ENCODE data around the gene RPL5. TPM values are rescaled to one million over a fixed set of nuclear protein-coding genes. Genes with fewer than 3 reads are reported as not detected.

RPL5 gene
- total and polyA plus RNA-seq, 2 experiments from 2014 or later: 726 to 1,737 TPM

DNA sequence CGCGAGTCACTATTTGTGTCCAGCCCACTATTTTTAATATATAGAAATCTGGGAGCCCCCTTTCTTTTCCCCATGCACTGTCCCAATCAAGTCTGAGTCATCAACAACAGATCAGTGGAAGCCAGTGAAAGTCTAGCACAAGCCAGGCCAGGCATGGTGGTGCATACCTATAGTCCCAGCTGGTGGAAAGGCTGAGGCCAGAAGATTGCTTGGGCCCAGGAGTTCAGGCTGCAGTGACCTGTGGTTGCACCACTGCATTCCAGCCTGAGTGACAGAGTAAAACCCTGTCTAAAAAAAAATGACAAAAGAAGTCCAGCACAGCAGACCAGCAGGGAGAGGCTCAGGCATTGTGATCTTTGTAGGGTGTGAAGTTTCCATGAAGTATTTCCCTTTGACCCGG is 9.0 kb upstream of the RPL5 start:
- no peaks in the 10 kb centered on the region for H4K20me1 ChIP-seq (ENCODE audit: insufficient read depth, poor library complexity, severe bottlenecking)
- no peak overlapping the region for H3K4me3 ChIP-seq
- H3K36me3 ChIP-seq (replicated peaks; ENCODE audit: insufficient read depth, low read depth): no peaks in the 10 kb centered on the region
- H3K4me1 ChIP-seq (ENCODE audit: insufficient read depth): peaks cover 4% of the 10 kb centered on the region
- H3K79me2 ChIP-seq: no peaks in the 10 kb centered on the region
- 64% methylated on average over 3 of the region's 3 CpGs for WGBS (ENCODE audit: low lambda C conversion rate, missing lambda C conversion rate)
- DNase-seq (ENCODE audit: low spot score): peak; percentile 40
- no peak for TF ChIP-seq EZH2 (IDR thresholded peaks at IDR 0.05; ENCODE audit: borderline replicate concordance)
- TF ChIP-seq, protein P1, sequence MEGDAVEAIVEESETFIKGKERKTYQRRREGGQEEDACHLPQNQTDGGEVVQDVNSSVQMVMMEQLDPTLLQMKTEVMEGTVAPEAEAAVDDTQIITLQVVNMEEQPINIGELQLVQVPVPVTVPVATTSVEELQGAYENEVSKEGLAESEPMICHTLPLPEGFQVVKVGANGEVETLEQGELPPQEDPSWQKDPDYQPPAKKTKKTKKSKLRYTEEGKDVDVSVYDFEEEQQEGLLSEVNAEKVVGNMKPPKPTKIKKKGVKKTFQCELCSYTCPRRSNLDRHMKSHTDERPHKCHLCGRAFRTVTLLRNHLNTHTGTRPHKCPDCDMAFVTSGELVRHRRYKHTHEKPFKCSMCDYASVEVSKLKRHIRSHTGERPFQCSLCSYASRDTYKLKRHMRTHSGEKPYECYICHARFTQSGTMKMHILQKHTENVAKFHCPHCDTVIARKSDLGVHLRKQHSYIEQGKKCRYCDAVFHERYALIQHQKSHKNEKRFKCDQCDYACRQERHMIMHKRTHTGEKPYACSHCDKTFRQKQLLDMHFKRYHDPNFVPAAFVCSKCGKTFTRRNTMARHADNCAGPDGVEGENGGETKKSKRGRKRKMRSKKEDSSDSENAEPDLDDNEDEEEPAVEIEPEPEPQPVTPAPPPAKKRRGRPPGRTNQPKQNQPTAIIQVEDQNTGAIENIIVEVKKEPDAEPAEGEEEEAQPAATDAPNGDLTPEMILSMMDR (IDR thresholded peaks at IDR 0.05; ENCODE audit: poor library complexity): no peak
- TF ChIP-seq EZH2phosphoT487 (IDR thresholded peaks at IDR 0.05; ENCODE audit: low read depth, severe bottlenecking, unreplicated experiment): no peak
- H3K27me3 ChIP-seq: no peaks in the 10 kb centered on the region
- no peaks in the 10 kb centered on the region for H3K9me2 ChIP-seq (replicated peaks; ENCODE audit: insufficient read depth)
- no peak overlapping the region for H3K4me2 ChIP-seq
- no peak overlapping the region for H2AFZ ChIP-seq
- H3K27ac ChIP-seq: peak overlapping the region; percentile 17
- H3K9me3 ChIP-seq (ENCODE audit: low read depth): no peaks in the 10 kb centered on the region

DNA sequence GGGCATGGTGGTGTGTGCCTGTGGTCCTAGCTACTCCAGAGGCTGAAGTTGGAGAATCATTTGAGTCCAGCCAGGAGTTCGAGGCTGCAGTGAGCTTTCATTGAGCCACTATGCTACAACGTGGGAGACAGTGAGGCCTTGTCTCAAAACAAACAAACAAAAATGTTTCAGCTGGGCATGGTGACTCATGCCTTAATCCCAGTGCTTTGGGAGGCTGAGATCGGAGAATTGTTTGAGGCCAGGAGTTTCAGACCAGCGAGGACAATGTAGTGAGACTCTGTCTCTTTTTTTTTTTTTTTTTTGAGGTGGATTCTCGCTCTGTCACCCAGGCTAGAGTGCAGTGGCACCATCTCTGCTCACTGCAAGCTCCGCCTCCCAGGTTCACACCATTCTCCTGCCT is 5.0 kb upstream of the RPL5 start:
- Histone ChIP-seq H3K27ac (no peak overlapping the region), H3K9me2 (replicated peaks; ENCODE audit: insufficient read depth) (no peaks in the 10 kb centered on the region), H3K27me3 (no peaks in the 10 kb centered on the region), H3K4me3 (no peak overlapping the region), H3K36me3 (replicated peaks; ENCODE audit: insufficient read depth, low read depth) (no peaks in the 10 kb centered on the region), H3K79me2 (no peaks in the 10 kb centered on the region), H3K4me2 (no peak overlapping the region), H3K4me1 (ENCODE audit: insufficient read depth) (no peaks in the 10 kb centered on the region), H3K9me3 (ENCODE audit: low read depth) (no peaks in the 10 kb centered on the region), H2AFZ (no peak overlapping the region), H4K20me1 (ENCODE audit: insufficient read depth, poor library complexity, severe bottlenecking) (no peaks in the 10 kb centered on the region)
- 70% methylated on average over 5 of the region's 6 CpGs for WGBS (ENCODE audit: low lambda C conversion rate, missing lambda C conversion rate)
- DNase-seq (ENCODE audit: low spot score): no peak
- TF ChIP-seq EZH2 (IDR thresholded peaks at IDR 0.05; ENCODE audit: borderline replicate concordance) (no peak), EZH2phosphoT487 (IDR thresholded peaks at IDR 0.05; ENCODE audit: low read depth, severe bottlenecking, unreplicated experiment) (no peak)
- TF ChIP-seq, protein P1 (IDR thresholded peaks at IDR 0.05; ENCODE audit: poor library complexity): no peak

DNA sequence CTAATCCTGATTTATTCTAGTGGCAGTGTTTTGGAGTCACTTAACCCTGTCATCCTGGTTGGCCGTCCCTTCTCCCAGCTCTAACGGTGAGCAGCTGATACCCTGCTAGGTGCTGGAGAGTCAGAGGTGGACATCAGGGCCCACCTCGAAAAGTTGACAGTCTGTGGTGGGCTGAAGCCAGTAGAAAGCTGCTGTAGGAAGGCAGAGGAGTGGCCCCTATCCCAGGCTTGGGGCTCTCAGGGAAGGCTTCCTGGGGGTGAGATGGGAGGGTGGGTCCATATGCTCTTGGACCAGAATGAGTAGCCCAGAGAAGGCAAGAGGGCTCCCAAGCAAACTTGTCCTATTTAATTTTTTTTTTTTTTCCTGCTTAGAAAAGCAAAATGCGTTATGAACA is 475 bp upstream of the RPL5 start:
- H2AFZ ChIP-seq: peak overlapping the region; percentile 56
- WGBS (ENCODE audit: low lambda C conversion rate, missing lambda C conversion rate): 61% methylated on average over 4 of the region's 4 CpGs
- no peaks in the 10 kb centered on the region for H3K36me3 ChIP-seq (replicated peaks; ENCODE audit: insufficient read depth, low read depth)
- TF ChIP-seq, protein P1 (IDR thresholded peaks at IDR 0.05; ENCODE audit: poor library complexity): no peak
- TF ChIP-seq EZH2phosphoT487 (IDR thresholded peaks at IDR 0.05; ENCODE audit: low read depth, severe bottlenecking, unreplicated experiment) (no peak), EZH2 (IDR thresholded peaks at IDR 0.05; ENCODE audit: borderline replicate concordance) (no peak)
- peak overlapping the region; percentile 65 for H3K4me2 ChIP-seq
- H3K9me3 ChIP-seq (ENCODE audit: low read depth): no peaks in the 10 kb centered on the region
- peaks cover 21% of the 10 kb centered on the region for H3K4me1 ChIP-seq (ENCODE audit: insufficient read depth)
- DNase-seq (ENCODE audit: low spot score): no peak
- no peak overlapping the region for H3K4me3 ChIP-seq
- peaks cover 45% of the 10 kb centered on the region for H3K79me2 ChIP-seq
- H4K20me1 ChIP-seq (ENCODE audit: insufficient read depth, poor library complexity, severe bottlenecking): peaks cover 41% of the 10 kb centered on the region
- no peak overlapping the region for H3K27ac ChIP-seq
- no peaks in the 10 kb centered on the region for H3K27me3 ChIP-seq
- H3K9me2 ChIP-seq (replicated peaks; ENCODE audit: insufficient read depth): no peaks in the 10 kb centered on the region
